AG20443 (cell line): ENCODE measurements around the gene ST6GALNAC4.
A peak's percentile ranks its signal among the peaks of the same experiment; 100 is the strongest.

Experiments used
- DNase-seq: peaks from one replicate; pipeline ENCODE4 v3.0.0; 2012; ENCODE audit warnings: low spot score, mixed read lengths

The ST6GALNAC4 gene

DNA sequence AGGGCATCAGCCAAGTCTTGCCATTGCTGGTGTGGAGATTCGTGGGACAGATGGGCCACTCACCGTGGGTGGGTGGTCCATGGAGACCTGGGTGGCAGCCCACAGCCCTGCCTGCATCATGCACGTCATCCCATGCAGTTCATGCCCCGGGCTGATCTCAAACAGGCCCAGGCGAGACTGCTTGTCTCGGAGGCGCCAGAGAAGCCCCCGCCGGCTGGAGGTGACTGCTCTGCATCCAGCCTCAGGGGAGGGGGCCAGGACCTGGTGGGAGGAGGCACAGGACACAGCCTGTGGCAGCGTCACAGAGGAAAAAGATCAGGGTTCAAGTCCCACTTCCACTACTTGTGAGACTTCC is 12.8 kb upstream of the ST6GALNAC4 start:
- no peak for DNase-seq

DNA sequence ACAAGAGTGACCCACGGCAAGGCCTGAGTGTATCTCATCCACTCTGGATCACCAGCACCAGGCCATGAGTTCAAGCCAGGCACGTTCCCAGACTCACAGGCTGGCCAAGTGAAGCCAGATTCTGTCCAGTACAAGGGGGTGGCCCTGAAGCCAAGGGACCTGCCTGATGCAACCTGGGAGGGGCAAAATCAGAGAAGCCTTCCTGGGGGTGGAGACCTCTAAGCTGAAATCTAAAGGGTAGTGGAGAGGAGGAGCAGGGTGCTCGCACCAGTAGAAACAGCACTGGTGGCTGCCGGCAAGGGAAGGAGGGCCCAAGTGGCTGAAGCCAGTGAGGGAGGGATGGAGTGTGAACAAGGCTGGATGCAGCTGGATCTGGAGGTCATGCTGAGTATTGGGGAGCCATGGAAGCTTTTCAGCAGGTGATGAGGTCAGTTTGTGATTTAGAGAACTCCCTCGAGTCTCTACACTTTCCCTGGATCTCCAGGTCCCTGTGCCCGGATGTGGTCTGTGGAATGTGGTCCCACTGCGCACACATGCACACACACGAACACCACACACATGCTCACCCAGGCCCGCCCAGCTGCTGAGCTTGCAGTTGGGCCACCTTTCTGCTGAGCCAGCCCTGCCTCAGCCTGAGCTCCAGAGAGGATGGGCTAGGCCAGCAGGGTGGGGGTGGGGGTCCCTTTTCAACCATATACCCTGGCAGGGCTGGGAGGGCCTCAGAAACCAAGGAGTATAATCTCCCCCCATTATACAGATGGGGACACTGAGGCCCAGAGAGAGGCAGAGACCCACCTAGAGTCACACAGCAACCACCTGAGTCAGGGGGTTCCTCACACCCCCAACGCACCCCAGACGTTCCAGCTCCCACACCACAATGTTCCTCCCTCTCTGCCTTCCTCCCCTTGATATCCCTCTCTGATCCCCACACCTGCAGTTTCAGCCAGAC is 12.1 kb upstream of the ST6GALNAC4 start:
- DNase-seq, result no peak

DNA sequence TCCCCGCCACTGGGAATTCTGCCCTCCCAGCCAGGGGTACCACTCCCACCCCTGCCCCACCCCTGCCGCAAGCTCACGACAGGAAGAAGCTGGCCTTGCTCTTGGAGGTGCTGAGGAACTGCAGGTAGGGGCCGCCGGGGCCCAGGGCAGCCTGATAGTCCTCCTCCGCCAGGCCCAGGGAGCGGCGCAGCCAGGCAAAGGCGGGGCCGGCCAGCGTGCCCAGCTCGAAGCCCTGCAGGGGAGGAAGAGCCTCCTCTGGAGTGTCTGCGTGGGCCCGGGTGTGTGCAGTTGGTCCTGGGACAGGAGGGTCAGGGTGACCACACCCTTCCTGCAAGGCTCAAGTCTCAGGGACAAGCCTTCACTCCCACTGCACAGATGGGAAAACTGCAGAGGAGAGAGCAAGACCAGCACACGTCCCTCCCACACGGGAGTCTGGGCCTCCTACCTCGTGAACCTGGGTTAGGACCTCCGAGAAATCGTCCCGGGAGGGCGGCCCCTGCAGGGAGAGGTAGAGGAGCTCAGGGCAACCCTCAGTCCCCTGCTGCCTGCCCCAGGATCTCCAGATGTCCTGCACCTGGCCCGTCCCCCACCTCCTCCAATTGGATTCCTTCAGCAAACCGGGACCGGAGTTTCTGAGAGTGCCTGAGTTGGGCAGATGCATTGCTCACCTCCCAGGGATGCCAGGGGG is 11.3 kb upstream of the ST6GALNAC4 start:
- no peak for DNase-seq

DNA sequence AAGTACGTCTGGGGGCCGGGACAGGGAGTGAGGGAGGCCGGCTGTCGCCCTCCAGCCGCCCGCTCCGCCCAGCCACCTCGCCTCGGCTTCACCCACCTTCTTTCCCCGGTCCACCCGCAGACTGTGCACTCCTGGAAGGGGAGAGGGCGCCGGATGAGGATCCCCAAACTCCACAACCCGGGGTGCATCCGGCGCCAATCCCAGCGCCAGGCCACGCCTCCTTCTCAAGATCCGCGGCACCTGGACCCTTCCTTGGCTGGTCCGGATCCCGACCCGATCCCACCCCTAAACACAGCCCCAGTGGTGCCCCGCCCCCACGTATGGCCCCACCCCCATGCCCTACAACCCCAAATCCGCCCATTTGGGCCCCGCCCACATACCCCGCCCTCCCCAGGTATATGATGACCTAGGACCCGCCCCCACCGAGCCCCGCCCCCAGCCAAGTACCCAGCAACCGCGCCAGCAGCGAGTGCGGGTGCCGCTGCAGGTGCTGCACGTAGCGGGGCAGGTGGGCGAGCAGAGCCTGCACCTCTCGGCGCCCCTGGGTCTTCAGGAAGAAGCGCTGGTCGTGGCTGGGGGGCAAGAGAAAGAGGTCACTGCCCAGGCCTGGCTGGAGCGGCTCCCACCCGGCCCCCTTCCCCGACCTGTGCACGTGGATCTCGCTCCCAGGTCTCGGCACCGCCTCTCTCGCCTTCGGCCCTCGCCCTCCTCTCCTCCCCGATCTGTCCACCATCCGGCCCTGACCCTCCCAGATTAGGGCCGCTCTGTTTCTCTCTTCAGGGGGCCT is 10.6 kb upstream of the ST6GALNAC4 start:
- no peak for DNase-seq

DNA sequence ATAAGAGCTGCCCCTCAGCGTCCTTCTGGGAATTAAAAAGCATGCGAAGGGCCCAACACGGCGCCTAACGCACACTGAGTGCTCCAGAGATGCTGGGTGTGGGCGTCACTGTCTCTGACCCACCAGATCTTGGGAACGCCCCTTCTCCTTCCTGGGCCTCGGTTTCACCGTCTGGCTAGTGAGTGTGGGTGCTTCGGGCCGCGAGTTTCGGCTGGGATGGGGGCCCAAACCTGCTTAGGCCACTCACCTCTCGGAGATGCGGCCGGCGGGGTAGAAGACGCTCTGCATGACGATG is 10.0 kb upstream of the ST6GALNAC4 start:
- DNase-seq, result no peak

DNA sequence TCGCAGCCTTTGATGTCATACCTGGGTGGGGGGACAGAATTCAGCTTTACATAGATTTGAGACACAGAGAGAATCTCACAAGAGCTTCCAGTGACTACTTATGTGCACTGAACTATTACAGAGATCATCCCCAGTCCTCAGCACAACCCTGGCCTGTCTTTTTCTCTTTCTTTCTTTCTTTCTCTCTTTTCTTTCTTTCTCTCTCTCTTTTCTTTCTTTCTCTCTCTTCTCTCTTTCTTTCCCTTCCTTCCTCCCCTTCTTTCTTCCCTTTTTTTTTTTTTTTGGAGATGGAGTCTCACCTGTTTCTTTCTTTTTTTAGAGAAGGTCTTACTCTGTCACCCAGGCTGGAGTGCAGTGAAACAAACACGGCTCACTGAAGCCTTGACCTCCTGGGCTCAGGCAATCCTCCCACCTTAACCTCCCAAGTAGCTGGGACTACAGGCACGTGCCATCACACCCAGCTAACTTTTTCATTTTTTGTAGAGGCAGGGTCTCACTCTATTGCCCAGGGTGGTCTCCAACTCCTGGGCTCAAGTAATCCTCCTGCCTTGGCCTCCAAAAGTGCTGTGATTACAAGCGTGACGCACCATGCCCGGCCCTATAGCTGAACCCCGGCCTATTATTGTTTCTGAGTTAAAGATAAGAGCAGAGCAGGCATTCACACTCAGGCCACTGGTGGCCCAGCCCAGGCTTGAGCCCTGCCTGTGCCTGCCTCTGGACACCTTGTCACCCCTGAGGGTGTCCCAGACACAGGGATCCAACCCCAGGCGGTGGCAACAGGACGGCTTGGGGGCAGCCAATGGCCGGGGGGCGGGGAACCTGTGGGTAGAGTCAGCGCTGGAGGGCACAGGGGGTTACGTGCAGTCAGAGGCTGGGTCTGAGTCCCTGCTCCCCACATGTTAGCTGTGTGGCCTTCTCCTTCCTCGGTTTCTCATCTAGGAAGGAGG is 9.4 kb upstream of the ST6GALNAC4 start:
- DNase-seq, result no peak

DNA sequence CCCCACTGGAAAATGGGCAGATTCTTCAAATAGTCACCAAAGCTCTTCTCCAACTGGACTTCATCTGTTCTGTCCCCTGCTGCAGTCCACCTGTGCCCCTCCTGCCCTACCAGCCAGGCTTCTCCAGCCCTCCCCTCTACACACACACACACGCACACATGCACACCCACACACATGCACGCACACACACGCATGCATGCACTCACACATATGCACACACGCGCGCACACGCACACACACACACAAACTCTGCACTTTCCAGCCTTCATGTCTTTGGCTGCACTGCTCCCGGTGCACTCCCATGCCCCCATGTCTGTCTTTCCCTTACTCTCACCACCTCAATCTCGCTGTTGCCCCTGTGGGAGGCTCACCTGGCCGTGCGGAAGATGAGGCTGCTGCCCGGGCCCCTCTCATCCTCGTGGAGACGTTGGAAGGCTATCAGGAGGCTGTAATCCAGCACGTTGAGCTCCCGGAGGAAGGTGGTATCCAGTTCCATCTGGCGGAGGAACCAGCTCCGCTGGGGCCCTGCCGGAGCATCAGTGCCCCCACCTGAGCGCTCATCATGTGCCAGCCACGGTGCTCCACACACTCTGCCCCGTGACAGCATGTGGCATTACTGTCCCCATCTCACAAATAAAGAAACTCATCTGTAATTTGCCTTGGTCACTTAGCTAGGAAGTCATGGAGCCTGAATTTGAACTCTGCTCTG is 8.0 kb upstream of the ST6GALNAC4 start:
- no peak for DNase-seq

DNA sequence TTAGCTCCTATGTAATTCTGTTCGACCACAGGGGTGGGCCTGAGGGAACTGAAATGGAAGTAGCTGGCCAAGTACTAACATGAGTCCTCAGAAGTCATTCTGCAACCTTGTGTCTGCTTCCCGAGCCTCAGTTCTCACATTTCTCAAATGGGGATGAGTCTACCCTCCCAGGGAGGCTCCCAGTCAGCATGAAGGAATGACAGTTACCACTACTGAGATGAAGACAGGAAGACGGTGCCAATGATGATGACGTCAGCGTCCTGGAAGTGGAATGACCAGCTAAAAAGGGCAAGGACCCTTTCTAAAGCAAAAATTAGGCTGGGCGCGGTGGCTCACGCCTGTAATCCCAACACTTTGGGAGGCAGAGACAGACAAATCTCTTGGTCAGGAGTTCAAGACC is 6.9 kb upstream of the ST6GALNAC4 start:
- peak; percentile 89 for DNase-seq

DNA sequence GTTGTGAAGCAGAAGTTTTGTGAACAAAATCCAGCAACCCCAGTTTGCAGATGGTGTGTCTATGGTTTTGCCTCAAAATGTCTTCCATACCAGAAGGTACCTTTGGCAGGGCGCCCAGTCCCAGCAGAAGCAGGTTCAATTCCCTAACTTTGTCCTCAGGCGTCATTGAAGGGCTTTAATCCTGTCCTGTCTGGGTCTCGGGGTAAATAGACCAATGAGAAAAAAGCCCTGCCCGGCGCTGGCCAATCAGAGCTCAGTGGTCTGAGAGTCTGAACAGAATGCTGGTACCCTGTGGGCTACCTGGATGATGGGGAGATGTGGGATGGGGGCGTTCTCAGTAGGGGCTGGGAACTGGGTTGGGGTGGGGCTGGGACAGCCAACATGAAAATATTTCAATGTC is 6.2 kb upstream of the ST6GALNAC4 start:
- DNase-seq, result no peak

DNA sequence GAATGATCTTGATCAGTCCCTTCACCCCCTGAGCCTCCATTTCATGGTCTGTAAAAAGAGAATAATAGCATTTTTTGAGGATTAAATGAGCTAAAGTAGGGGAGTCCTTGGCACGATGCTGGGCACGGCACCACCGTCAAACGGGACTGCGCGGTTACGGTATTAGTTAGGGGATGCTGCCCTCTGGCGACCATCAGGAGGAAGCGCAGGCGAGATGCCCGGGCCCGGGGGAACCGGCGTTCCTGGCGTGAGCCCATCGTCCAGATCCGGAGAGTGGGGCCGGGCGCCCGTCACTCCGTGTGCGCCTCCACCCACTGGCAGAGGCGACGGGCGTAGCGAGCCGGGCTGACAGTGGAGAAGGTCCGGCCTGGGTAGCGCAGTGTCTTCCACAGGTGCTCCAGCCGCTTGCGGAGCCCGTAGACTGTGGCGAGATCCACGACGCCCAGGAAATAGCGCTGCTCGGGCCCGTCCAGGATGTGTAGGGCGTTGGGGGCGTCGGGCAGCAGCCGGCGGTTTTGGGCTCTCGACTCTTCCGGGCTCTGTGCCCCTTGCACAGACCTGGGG is 4.8 kb upstream of the ST6GALNAC4 start:
- peak; percentile 83 for DNase-seq

DNA sequence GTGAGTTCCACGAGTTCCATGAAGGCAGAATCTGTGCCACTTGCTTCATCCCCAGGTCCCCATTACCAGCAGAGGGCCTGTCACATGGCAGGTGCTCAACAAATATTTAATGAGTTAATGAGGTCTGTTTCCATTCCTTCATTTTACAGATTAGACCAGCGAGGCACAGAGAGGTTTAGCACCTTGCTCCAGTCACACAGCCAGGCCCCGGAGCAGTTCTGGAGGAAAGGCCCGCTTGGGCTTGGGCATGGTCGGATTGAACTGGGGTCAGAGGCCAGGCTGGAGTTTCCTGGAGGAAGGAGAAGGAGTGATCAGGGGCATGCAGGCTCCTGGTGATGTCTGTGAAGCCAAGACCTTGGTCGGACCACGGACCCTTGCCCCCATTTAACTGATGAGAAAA is 4.0 kb upstream of the ST6GALNAC4 start:
- no peak for DNase-seq

DNA sequence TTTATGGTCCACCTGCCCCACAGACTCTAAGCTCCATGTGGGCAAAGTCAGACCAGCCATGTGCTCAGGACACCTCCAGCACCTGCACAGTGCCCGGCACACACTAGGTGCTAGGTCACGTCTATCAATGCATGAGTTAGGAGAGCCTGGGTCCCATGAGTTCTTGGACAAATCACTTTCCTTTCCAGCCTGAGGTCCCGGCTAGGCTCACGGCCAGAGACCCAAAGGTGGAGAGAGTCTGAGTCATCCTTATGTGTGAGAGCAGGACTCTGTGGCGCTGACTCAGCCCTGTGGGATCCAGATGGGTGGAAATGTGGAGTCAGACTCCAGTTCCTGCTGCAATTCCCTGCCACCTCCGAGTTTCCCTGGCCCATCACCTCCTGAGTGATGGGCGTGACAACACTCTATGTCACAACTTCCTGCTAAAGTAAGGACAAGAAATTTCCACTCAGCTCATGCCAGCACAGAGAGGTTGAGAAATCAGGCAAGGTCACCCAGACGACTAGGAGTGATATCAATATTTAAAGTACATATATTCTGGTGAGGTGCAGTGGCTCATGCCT is 2.5 kb upstream of the ST6GALNAC4 start:
- DNase-seq, result peak; percentile 89

DNA sequence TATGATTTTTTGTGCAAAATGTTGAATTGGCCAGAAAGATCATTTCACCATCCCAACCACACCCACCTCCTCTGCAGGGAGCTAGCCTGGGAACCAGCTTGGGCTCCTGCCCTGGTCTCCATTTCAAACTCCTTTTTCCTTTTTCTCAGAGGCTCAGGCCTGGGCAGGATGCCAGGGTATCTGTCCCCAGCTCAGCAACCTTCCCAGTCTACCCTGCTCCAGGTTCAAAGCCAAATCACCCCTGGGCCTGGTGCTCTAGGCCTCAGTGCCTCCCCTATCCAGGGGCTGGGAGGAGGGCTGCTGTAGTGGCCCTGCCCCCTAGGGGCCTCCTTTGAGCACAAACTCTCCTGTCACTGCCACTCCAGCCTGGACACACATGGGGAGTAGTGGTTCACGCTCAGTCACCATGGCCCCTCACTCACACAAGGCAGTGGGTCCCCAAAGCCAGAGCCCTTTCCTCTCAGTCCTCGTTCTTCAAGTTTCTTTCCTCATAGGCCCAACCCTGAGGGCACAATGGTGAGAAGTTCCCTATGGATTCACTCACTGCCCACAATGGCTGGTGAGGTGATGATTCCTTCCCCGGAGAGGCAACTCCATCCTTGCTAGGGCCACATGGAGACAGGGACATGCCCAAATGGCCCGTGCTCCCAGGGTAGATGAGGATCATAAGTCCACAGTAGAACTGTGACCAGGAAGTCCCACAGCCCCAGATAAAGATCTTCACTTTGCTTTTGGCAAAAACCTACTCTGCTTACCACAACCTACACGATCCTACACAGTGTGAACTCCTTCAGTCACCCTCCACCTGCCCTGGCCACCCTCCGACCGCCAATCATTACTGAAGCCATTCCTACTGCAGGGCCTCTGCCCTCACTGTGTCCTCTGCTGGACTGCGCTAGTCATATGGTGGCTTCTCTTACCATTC is 1.6 kb upstream of the ST6GALNAC4 start:
- DNase-seq, result no peak

DNA sequence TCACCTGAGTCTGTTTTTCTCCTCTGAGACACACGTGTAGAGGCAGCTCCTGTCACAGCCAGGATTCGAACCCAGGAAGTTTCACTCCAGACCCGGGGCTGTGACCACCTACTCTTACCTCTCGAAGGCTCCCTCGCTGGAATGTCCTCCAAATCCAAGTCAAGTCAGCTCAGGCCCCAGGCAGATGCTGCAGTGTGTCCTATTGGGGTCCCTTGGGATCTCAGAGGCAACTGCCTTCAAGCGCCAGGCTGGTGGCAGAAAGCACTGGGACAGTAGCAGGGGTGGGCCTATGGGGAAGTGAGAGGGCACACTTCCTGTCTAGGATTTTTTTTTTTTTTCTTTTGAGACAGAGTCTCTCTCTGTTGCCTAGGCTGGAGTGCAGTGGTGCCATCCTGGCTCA is 762 bp upstream of the ST6GALNAC4 start:
- no peak for DNase-seq

DNA sequence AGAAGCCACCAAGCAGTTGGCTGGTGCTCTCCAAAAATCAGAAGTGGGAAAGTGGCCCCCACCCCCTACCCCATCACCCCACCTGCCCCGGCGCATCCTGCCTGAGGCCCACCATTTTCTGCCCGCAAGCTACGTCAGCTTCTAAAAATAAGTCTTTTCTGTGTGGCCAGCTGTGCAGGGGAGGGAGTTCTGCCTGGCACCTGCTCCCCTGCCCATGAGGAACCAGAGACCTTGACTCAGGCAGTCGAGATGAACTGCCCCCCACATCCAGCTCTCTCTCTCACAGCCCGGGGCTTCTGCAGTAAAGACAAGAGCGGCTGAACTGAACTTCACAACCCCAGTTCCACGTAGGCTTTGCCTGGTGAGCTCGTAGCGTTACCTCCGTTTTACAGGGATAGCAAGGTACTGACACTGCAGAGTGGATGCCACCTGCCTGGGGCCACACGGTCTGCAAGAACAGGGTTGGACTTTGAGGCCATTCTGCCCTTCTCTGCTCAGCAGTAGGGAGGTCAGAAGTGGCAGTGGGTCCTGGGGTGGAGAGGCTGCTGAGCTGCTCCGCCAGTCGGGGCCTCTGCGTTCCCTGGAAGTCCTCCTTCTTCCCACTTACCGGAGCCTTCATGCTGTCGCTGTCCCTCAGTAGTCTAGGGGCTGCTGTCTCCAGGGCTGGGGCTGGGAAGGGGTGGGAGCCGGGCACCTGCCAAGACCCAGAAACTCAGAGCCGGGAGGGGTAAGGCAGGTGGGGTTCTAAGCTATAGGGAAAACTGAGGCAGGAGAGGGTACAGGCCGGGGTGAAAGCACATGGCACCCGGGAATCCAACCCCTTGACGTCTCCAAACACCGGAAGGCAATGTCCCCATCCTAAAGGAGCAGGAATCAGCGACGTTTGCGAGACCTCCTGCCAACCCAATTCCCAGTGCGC is 781 bp downstream of the ST6GALNAC4 start:
- DNase-seq, result no peak

DNA sequence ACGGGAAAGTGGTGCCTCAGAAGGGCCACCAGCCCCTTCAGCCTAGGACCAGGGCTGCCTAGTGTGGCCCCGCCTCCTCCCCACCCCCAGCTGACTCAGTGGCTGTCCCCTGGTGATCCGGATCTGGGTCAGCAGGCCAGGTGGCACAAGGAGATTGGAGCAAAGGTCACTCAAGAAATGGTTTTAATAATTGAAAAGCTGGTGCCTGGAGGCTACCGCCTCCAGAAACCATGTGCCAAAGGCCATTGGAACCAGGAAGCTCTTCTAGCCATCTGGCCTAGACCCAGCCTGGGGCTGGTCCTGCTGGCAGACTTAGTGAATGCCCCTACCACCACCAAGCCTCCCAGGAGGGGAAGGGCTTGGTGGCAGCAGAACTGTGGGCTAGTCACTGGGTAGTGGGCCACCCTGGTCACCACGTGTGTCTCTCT is 1.5 kb downstream of the ST6GALNAC4 start:
- DNase-seq, result no peak

DNA sequence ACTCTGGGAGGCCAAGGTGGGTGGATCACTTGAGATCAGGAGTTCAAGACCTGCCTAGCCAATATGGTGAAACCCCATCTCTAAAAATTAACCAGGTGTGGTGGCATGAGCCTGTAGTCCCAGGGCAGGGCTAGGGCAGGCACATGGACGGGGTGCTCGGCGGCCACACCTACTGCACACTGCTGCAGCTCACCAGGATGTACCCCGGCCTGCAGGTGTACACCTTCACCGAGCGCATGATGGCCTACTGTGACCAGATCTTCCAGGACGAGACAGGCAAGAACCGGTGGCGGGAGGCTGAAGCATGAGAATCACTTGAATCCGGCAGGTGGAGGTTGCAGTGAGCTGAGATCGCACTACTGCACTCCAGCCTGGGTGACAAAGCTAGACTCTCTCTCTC is 3.2 kb downstream of the ST6GALNAC4 start:
- DNase-seq, result no peak

DNA sequence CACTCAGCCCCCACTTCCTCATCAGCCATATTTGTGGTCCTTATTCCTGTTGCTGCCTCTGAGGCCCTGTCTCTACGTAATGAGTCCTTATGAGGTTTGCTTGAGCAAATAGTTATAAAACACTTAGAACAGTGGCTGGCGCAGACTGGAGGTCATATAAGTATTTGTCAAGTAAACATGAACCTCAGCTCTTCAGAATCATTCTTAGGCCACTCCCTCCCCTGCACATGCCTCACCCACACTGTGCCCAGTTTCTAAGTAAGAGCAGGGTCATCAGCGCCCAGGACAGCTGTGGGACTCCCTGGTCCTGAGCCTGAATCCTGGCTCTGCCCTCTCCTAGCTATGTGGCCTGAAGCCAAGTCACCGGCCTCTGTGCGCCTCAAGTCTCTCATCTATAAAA is 4.0 kb downstream of the ST6GALNAC4 start:
- DNase-seq, result no peak
